GM23338 (cell line): ENCODE measurements around the gene CACNA1B. TPM values are rescaled to one million over a fixed set of nuclear protein-coding genes. Genes with fewer than 3 reads are reported as not detected.
"Not testable (repeated sequence)": the region's sequence is repeated elsewhere in the genome, so short reads cannot be mapped to it uniquely, and the experiment has no call there.

Experiments
- ATAC-seq: fragments of 200-7000 bp; cut with Tn5 transposase; 3 replicates; pipeline ENCODE4 v1.9.1; 2020
- DNase-seq: peaks from one replicate; pipeline ENCODE4 v3.0.0-alpha.2; 2015; ENCODE audit warnings: low spot score
- H2AFZ ChIP-seq: fragments of 200-600 bp; sonication (generic); 2 replicates; pipeline ENCODE4 v1.8.0; 2016; ENCODE audit warnings: antibody characterized with exemption, mild to moderate bottlenecking, moderate library complexity
- H3F3A ChIP-seq: fragments of 200-600 bp; sonication (generic); replicated peaks from 2 replicates; pipeline ENCODE4 v1.8.0; 2017; ENCODE audit warnings: antibody characterized with exemption, mixed run types, low read depth
- H3K27ac ChIP-seq: fragments of 200-600 bp; sonication (generic); 2 replicates; pipeline ENCODE4 v1.6.1; 2016; ENCODE audit warnings: low read depth
- H3K27me3 ChIP-seq: fragments of 200-600 bp; sonication (generic); 2 replicates; pipeline ENCODE4 v1.8.0; 2016; ENCODE audit warnings: mild to moderate bottlenecking, mixed run types, moderate library complexity; ENCODE audit not compliant: insufficient read depth
- H3K36me3 ChIP-seq: fragments of 200-600 bp; sonication (generic); 2 replicates; pipeline ENCODE4 v1.8.0; 2016; ENCODE audit warnings: mild to moderate bottlenecking; ENCODE audit not compliant: insufficient read depth
- H3K4me1 ChIP-seq: fragments of 200-600 bp; sonication (generic); 2 replicates; pipeline ENCODE4 v1.8.0; 2016; ENCODE audit warnings: mild to moderate bottlenecking, moderate library complexity; ENCODE audit not compliant: insufficient read depth
- H3K4me2 ChIP-seq: fragments of 200-600 bp; sonication (generic); 2 replicates; pipeline ENCODE4 v1.7.1; 2017; ENCODE audit warnings: mixed run types
- H3K4me3 ChIP-seq: fragments of 200-600 bp; sonication (generic); 2 replicates; pipeline ENCODE4 v1.6.1; 2016; ENCODE audit warnings: mixed run types
- H3K79me2 ChIP-seq: fragments of 200-600 bp; sonication (generic); replicated peaks from 2 replicates; pipeline ENCODE4 v1.8.0; 2017; ENCODE audit warnings: mild to moderate bottlenecking; ENCODE audit not compliant: insufficient read depth
- H3K9me2 ChIP-seq: fragments of 200-600 bp; sonication (generic); 2 replicates; pipeline ENCODE4 v1.8.0; 2017; ENCODE audit not compliant: insufficient read depth
- H4K20me1 ChIP-seq: fragments of 200-600 bp; sonication (generic); replicated peaks from 2 replicates; pipeline ENCODE4 v1.8.0; 2017; ENCODE audit warnings: mild to moderate bottlenecking; ENCODE audit not compliant: insufficient read depth
- H3K27ac Mint-ChIP-seq: 2 replicates; pipeline ENCODE4 v1.8.0; 2020; ENCODE audit warnings: inconsistent platforms, mild to moderate bottlenecking, moderate library complexity, mixed read lengths
- H3K27me3 Mint-ChIP-seq: 3 replicates; pipeline ENCODE4 v1.8.0; 2022; ENCODE audit warnings: low read depth, mild to moderate bottlenecking, moderate library complexity, mixed read lengths, inconsistent platforms; ENCODE audit not compliant: insufficient read depth, poor library complexity
- H3K36me3 Mint-ChIP-seq: 3 replicates; pipeline ENCODE4 v1.8.0; 2021; ENCODE audit warnings: low read depth, mild to moderate bottlenecking, inconsistent platforms, moderate library complexity, mixed read lengths
- H3K4me1 Mint-ChIP-seq: 3 replicates; pipeline ENCODE4 v1.8.0; 2020; ENCODE audit warnings: mild to moderate bottlenecking, inconsistent platforms, mixed read lengths
- H3K4me3 Mint-ChIP-seq: 3 replicates; pipeline ENCODE4 v1.8.0; 2021; ENCODE audit warnings: moderate library complexity, mild to moderate bottlenecking, inconsistent platforms, mixed read lengths
- H3K9me3 Mint-ChIP-seq: 3 replicates; pipeline ENCODE4 v1.8.0; 2020; ENCODE audit warnings: moderate library complexity, mild to moderate bottlenecking, inconsistent platforms, mixed read lengths
- CTCF ChIP-seq, 2 experiments: fragments of 200-600 bp in 1 of 2; sonication (generic) in 1 of 2; conservative IDR thresholded peaks; 2 replicates each; pipeline versions ENCODE4 v1.5.1 to v1.6.1; 2016 to 2017; ENCODE audit warnings: antibody characterized with exemption in 2 of 2, low read depth in 2 of 2, mild to moderate bottlenecking in 2 of 2, moderate library complexity in 1 of 2
- JUNB ChIP-seq: IDR thresholded peaks from one replicate; pipeline ENCODE4 v1.6.1; 2016; ENCODE audit warnings: antibody characterized with exemption; ENCODE audit not compliant: unreplicated experiment
- NANOG ChIP-seq: IDR thresholded peaks from 2 replicates; pipeline ENCODE4 v1.6.1; 2016; ENCODE audit warnings: antibody characterized with exemption, borderline replicate concordance
- POLR2AphosphoS5 ChIP-seq: IDR thresholded peaks from 2 replicates; pipeline ENCODE4 v1.6.1; 2016; ENCODE audit warnings: antibody characterized with exemption, low read depth
- STAT1 ChIP-seq: IDR thresholded peaks from one replicate; pipeline ENCODE4 v1.6.1; 2016; ENCODE audit warnings: antibody characterized with exemption; ENCODE audit not compliant: unreplicated experiment
- ZNF114 ChIP-seq: fragments of 250-450 bp; sonication (Bioruptor Pico); IDR thresholded peaks from 2 replicates; pipeline ENCODE4 v1.5.0; 2020; ENCODE audit warnings: mild to moderate bottlenecking, moderate library complexity
- polyA plus RNA-seq: library from polyadenylated mRNA; unstranded; fragments of >200 nt; fragmentation: Nextera tagmentation; extraction: Ambion mirVana; gene quantifications from 2 replicates; pipeline ENCODE4 v1.2.1, GENCODE V29; 2016
- total RNA-seq: library from RNA; depleted of rRNA; stranded (reverse); fragments of >200 nt; shearing (Covaris generic); gene quantifications from 2 replicates; pipeline ENCODE4 v1.2.3, GENCODE V29; 2014

Gene CACNA1B
- total and polyA plus RNA-seq, 2 experiments from 2014 or later: 1.1 to 10.4 TPM

- TF ChIP-seq CTCF (conservative IDR thresholded peaks at IDR 0.05; ENCODE audit: low read depth in 2 of 2): no peak
Observed at GRCh38 chr9:138085568-138085967, 208.0 kb downstream of the CACNA1B start (continued).

DNA sequence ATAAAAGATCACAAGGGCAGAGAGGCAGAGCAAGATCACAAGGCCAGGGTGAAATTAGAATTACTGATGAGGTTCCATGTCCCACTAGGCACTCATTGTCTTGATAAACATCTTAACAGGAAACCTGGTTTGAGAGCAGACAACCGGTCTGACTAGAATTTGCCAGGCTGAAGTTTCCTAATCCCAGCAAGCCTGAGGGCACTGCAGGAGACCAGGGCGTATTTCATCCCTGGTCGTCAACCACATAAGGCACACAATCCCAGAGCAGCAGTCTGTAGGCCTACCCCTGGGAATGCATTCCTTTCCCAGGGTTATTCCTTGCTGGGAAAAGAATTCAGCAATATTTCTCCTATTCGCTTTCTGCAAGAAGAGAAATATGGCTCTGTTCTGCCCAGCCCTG, 214.5 kb downstream of the CACNA1B start:
- H3K4me3 Mint-ChIP-seq, H4K20me1 ChIP-seq, H3K9me2 ChIP-seq, H3K4me2 ChIP-seq, H3K27ac Mint-ChIP-seq, H3K27me3 ChIP-seq, H3K27me3 Mint-ChIP-seq, H3K4me3 ChIP-seq, H3F3A ChIP-seq, H3K4me1 ChIP-seq, H3K79me2 ChIP-seq, H3K4me1 Mint-ChIP-seq, H3K27ac ChIP-seq, H2AFZ ChIP-seq: not testable (repeated sequence)
- H3K36me3 ChIP-seq: 0 out of 2 replicates have a peak, but pooled peaks cover 11% of the 10 kb centered on the region
- peak; percentile 37 for DNase-seq
- peaks cover 88% of the 10 kb centered on the region for H3K36me3 Mint-ChIP-seq
- H3K9me3 Mint-ChIP-seq: peaks cover 75% of the 10 kb centered on the region
- ATAC-seq: peak; percentile 54

- Histone ChIP-seq H3K36me3 (0 out of 2 replicates have a peak, but pooled peaks cover 11% of the 10 kb centered on the region), H2AFZ (no peak overlapping the region), H3K9me2 (no peaks in the 10 kb centered on the region), H3K27me3 (no peaks in the 10 kb centered on the region), H3K4me3 (no peak overlapping the region), H3K4me1 (no peaks in the 10 kb centered on the region), H3K27ac (no peak overlapping the region), H3K79me2 (no peaks in the 10 kb centered on the region), H3K4me2 (no peak overlapping the region), H3F3A (no peaks in the 10 kb centered on the region), H4K20me1 (no peaks in the 10 kb centered on the region)
- Mint-ChIP-seq H3K36me3 (peaks cover 79% of the 10 kb centered on the region), H3K4me3 (no peak overlapping the region), H3K27me3 (peaks cover 5% of the 10 kb centered on the region), H3K27ac (no peak overlapping the region), H3K9me3 (peaks cover 57% of the 10 kb centered on the region), H3K4me1 (peaks cover 2% of the 10 kb centered on the region; the same call in 1 of the 3 replicates)
- no peak for DNase-seq
- TF ChIP-seq NANOG (no peak), STAT1 (no peak), JUNB (no peak)
- no peak for ATAC-seq
Observed at GRCh38 chr9:138094028-138094427, 216.4 kb downstream of the CACNA1B start.

GRCh38 chr9:138095813-138096518, 218.4 kb downstream of the CACNA1B start:
- Mint-ChIP-seq H3K36me3 (peaks cover 62% of the 10 kb centered on the region), H3K27ac (no peak overlapping the region), H3K4me1 (peaks cover 2% of the 10 kb centered on the region; the same call in 1 of the 3 replicates), H3K9me3 (peaks cover 38% of the 10 kb centered on the region), H3K4me3 (no peak overlapping the region), H3K27me3 (peaks cover 5% of the 10 kb centered on the region)
- no peak overlapping the region for H3K4me3 ChIP-seq
- H3K27me3 ChIP-seq: no peaks in the 10 kb centered on the region
- no peak for DNase-seq
- H3K4me1 ChIP-seq: no peaks in the 10 kb centered on the region
- H3K79me2 ChIP-seq: no peaks in the 10 kb centered on the region
- H3K27ac ChIP-seq: no peak overlapping the region
- no peak overlapping the region for H2AFZ ChIP-seq
- H3K36me3 ChIP-seq: 0 out of 2 replicates have a peak, but pooled peaks cover 11% of the 10 kb centered on the region
- H3K9me2 ChIP-seq: no peaks in the 10 kb centered on the region
- H3F3A ChIP-seq: no peaks in the 10 kb centered on the region
- H4K20me1 ChIP-seq: no peaks in the 10 kb centered on the region
- ATAC-seq: no peak
- H3K4me2 ChIP-seq: no peak overlapping the region
- TF ChIP-seq POLR2AphosphoS5 (no peak), STAT1 (no peak), JUNB (no peak), ZNF114 (CRISPR knock-in tag) (no peak), CTCF (conservative IDR thresholded peaks at IDR 0.05; ENCODE audit: low read depth in 2 of 2) (no peak)
